Measurements from ENCODE around the gene ITGB2. TPM values are rescaled to one million over a fixed set of nuclear protein-coding genes. Genes with fewer than 3 reads are reported as not detected.
A peak's percentile ranks its signal among the peaks of the same experiment; 100 is the strongest.

ITGB2 gene
- total and polyA plus RNA-seq, 11 donors: 6.1 to 253 (median 20.6) TPM

DNA sequence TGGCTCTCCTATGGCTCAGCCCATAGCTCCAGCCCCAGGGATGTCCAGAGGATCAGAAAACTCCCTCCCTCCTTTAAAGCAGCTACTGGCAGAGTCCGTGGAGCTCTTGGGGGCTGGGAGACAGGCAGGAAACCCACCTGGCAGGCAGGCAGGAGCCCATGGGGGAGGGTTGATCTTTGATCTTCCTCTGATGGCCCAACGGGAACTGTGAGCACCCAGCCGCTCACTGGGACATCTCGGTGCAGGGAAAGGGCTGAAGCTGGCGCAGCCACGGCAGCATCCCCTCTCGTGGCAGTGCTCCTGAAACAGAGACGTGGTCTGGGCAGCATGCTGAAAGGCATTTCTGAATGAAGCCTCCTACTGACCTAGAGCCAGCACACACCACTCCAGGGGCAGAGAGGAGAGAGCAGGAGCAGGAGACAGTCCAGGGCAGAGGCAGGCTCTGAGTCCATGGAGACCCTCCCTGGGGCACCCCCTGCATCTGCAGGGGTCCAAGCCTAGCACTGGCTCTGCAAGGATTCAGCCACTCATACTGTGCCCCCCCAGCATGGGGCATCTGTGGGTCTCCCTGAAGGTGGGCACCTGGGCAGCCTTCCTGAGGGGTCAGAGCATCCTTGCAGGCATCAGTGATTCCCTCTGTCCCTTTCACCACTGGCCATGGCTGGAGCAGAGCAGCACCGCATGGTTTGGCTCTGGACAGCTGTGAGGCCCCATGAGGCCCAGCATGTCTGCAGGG, 14.3 kb upstream of the ITGB2 start:
- WGBS, 4 donors: 80 to 92% (median 84%) methylated on average over 6 to 9 of the region's 9 CpGs
- DNase-seq (peak in 1 of 5 donors; percentile 24), ATAC-seq (no peak)
- intact Hi-C loops (cut with DNase I): loop anchor here in 8 of 10 donors (5.0 to 10.0 kb wide), 7 partner anchors 43 to 423 kb away; partner anchors contain the start of genes UBE2G2 (in 6 of the 8), SUMO3 (in 2 of the 8) and PTTG1IP (in 1 of the 8)
- Histone ChIP-seq H3K27ac (no peak overlapping the region), H3K4me1 (peaks cover 0 to 46% (median 27%) of the 10 kb centered on the region in 12 donors), H3K36me3 (no peaks in the 10 kb centered on the region), H3K4me3 (no peak overlapping the region), H3K9me3 (no peaks in the 10 kb centered on the region), H3K27me3 (peaks cover 16 to 43% (median 30%) of the 10 kb centered on the region in 9 donors)
- TF ChIP-seq, protein P1, sequence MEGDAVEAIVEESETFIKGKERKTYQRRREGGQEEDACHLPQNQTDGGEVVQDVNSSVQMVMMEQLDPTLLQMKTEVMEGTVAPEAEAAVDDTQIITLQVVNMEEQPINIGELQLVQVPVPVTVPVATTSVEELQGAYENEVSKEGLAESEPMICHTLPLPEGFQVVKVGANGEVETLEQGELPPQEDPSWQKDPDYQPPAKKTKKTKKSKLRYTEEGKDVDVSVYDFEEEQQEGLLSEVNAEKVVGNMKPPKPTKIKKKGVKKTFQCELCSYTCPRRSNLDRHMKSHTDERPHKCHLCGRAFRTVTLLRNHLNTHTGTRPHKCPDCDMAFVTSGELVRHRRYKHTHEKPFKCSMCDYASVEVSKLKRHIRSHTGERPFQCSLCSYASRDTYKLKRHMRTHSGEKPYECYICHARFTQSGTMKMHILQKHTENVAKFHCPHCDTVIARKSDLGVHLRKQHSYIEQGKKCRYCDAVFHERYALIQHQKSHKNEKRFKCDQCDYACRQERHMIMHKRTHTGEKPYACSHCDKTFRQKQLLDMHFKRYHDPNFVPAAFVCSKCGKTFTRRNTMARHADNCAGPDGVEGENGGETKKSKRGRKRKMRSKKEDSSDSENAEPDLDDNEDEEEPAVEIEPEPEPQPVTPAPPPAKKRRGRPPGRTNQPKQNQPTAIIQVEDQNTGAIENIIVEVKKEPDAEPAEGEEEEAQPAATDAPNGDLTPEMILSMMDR (IDR thresholded peaks at IDR 0.05): no peak
- TF ChIP-seq POLR2A (IDR thresholded peaks at IDR 0.05): no peak

DNA sequence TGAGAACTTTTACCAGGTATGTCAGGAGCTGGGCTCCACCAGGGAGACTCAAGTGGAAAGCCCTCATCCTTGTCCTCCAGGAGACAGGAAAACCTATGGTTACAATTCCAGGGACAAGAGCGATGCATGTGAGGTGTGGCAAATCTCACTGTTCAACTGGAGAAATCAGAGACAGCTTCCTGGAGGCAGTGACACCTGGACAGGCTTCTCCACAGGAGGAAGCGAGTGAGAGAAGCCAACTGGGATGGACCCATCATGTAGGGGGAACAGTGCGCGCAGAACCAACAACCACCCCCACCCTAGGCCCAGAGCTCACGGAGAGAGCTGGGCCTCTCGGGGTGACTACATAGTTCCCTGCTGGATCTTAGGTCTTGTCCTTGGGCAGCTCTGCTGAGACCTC, 13.6 kb upstream of the ITGB2 start:
- 88 to 99% (median 96%) methylated on average over 6 of the region's 6 CpGs for WGBS, 4 donors
- no peak for DNase-seq
- no peak overlapping the region for H3K27ac ChIP-seq
- H3K9me3 ChIP-seq: no peaks in the 10 kb centered on the region
- H3K4me1 ChIP-seq: peaks cover 0 to 46% (median 25%) of the 10 kb centered on the region in 12 donors
- intact Hi-C loops (cut with DNase I): loop anchor here in 6 of 10 donors (5.0 to 10.0 kb wide), 5 partner anchors 42 to 422 kb away; partner anchors contain the start of genes UBE2G2 (in 5 of the 6) and PTTG1IP (in 1 of the 6)
- ATAC-seq: no peak
- no peak for TF ChIP-seq POLR2A (IDR thresholded peaks at IDR 0.05)
- TF ChIP-seq, protein P1 (IDR thresholded peaks at IDR 0.05): no peak
- peaks cover 16 to 46% (median 30%) of the 10 kb centered on the region in 9 donors for H3K27me3 ChIP-seq
- H3K4me3 ChIP-seq: no peak overlapping the region
- H3K36me3 ChIP-seq: no peaks in the 10 kb centered on the region

DNA sequence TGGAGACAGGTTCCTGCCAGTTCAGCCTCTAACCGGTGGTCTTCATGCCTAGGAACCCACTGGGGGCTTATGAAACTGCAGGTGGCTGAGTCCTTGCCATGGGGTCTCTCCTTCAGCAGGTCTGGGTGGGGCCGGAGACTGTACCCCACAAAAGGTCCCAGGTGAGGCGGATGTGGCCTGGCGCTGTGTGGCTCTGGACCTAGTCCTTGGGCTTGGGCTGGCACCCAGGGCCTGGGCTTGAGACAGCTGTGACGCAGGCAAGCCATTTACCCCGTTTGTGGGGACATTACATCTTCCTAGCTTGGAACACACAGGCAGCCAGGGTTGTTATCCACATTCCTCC, 13.2 kb upstream of the ITGB2 start:
- no peaks in the 10 kb centered on the region for H3K9me3 ChIP-seq
- DNase-seq (no peak), ATAC-seq (no peak)
- no peaks in the 10 kb centered on the region for H3K36me3 ChIP-seq
- H3K4me1 ChIP-seq: peaks cover 0 to 46% (median 22%) of the 10 kb centered on the region in 12 donors
- 83 to 93% (median 89%) methylated on average over 3 to 6 of the region's 6 CpGs for WGBS, 4 donors
- intact Hi-C loops (cut with DNase I): loop anchor here in 8 of 10 donors (2.0 to 10.0 kb wide), 8 partner anchors 41 to 422 kb away; partner anchors contain the start of genes UBE2G2 (in 6 of the 8) and PTTG1IP (in 1 of the 8)
- no peak overlapping the region for H3K27ac ChIP-seq
- no peak overlapping the region for H3K4me3 ChIP-seq
- TF ChIP-seq, protein P1 (IDR thresholded peaks at IDR 0.05): no peak
- no peak for TF ChIP-seq POLR2A (IDR thresholded peaks at IDR 0.05)
- H3K27me3 ChIP-seq: peaks cover 16 to 46% (median 30%) of the 10 kb centered on the region in 9 donors

DNA sequence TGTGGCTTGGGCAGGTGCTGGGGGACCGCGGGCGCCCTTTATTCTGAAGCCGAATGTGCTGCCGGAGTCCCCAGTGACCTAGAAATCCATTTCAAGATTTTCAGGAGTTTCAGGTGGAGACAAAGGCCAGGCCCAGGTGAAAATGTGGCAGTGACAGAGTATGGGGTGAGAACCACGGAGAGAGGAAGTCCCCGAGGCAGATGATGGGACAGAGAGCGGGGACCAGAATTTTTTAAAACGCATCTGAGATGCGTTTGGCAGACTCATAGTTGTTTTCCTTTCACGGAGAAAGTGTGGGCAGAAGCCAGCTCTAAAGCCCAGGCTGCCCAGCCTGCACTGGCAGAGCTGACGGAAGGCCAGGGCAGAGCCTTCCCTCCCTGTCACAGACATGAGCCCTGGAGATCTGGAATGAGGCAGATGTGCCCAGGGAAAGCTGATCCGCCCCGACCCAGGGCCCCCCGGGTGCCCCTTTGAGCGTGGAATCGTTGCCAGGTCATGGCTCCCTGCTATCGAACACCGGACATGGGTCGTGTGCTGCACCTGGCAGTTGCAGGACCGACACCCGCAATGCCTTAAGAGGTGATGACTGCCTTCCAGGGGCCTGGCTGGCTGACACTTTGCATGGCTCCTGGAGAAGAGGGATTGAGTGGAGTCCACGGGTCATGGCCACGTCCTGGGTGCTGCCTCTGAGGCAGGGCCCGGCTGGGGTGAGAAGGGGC, 12.7 kb upstream of the ITGB2 start:
- peaks cover 16 to 46% (median 30%) of the 10 kb centered on the region in 9 donors for H3K27me3 ChIP-seq
- TF ChIP-seq POLR2A (IDR thresholded peaks at IDR 0.05): no peak
- TF ChIP-seq, protein P1 (IDR thresholded peaks at IDR 0.05): no peak
- H3K9me3 ChIP-seq: no peaks in the 10 kb centered on the region
- H3K27ac ChIP-seq: no peak overlapping the region
- 74 to 82% (median 76%) methylated on average over 24 to 25 of the region's 25 CpGs for WGBS, 4 donors
- intact Hi-C loops (cut with DNase I): loop anchor here in 8 of 10 donors (2.0 to 10.0 kb wide), 8 partner anchors 41 to 421 kb away; partner anchors contain the start of genes UBE2G2 (in 6 of the 8) and PTTG1IP (in 1 of the 8)
- no peaks in the 10 kb centered on the region for H3K36me3 ChIP-seq
- H3K4me1 ChIP-seq: peaks cover 0 to 46% (median 23%) of the 10 kb centered on the region in 12 donors
- ATAC-seq: no peak
- DNase-seq: peak in 1 of 5 donors; percentile 52
- peak overlapping the region in 3 of 12 donors; percentile 56 to 63 (median 57) for H3K4me3 ChIP-seq

Data from heart left ventricle (tissue), 16 donors.